Esophagus muscularis mucosa (tissue), 4 donors: ENCODE measurements around the gene MRPL30. TPM values are rescaled to one million over a fixed set of nuclear protein-coding genes. Genes with fewer than 3 reads are reported as not detected.

ENCODE experiments used
- DNase-seq: peaks from one replicate; pipeline ENCODE4 v3.0.0-alpha.2; 2017; ENCODE audit errors: extremely low spot score
- H3K27ac ChIP-seq, 4 donors: fragments of 200-600 bp; sonication (generic); replicated peaks in 1 of 4; 1 replicate in 3 of 4; 2 replicates in 1 of 4; pipeline ENCODE4 v1.5.1; 2016 to 2019; ENCODE audit warnings: mild to moderate bottlenecking in 1 of 4
- H3K27me3 ChIP-seq, 4 donors: fragments of 200-600 bp; sonication (generic); one replicate each; pipeline versions ENCODE4 v1.5.1 to v1.6.0; 2016 to 2019
- H3K36me3 ChIP-seq, 4 donors: fragments of 200-600 bp; sonication (generic); one replicate each; pipeline ENCODE4 v1.5.1; 2016 to 2019
- H3K4me1 ChIP-seq, 4 donors: fragments of 200-600 bp; sonication (generic); one replicate each; pipeline ENCODE4 v1.5.1; 2016 to 2019
- H3K4me3 ChIP-seq, 4 donors: fragments of 200-600 bp; sonication (generic); 1 replicate in 2 of 4; 2 replicates in 2 of 4; pipeline ENCODE4 v1.5.1; 2016 to 2019; ENCODE audit warnings: mild to moderate bottlenecking in 4 of 4, moderate library complexity in 1 of 4
- H3K9me3 ChIP-seq, 4 donors: fragments of 200-600 bp; sonication (generic); 1 replicate in 3 of 4; 2 replicates in 1 of 4; pipeline ENCODE4 v1.5.1; 2016 to 2019
- CTCF ChIP-seq, 3 experiments: fragments of 200-600 bp in 2 of 3; fragments of 450-650 bp in 1 of 3; sonication (generic) in 2 of 3; IDR thresholded peaks; one replicate each; pipeline ENCODE4 v1.5.1; 2017 to 2019; ENCODE audit warnings: antibody characterized with exemption in 3 of 3, mild to moderate bottlenecking in 2 of 3, moderate library complexity in 1 of 3
- EP300 ChIP-seq: sonication (generic); formaldehyde crosslinking; IDR thresholded peaks from one replicate; pipeline ENCODE4 v1.6.1; 2017; ENCODE audit warnings: antibody characterized with exemption
- POLR2A ChIP-seq: fragments of 450-650 bp; IDR thresholded peaks from one replicate; pipeline ENCODE4 v1.6.1; 2017; ENCODE audit warnings: antibody characterized with exemption, moderate library complexity, mild to moderate bottlenecking, low read depth
- POLR2AphosphoS5 ChIP-seq, 2 donors: sonication (generic); formaldehyde crosslinking; IDR thresholded peaks; one replicate each; pipeline ENCODE4 v1.6.1; 2017; ENCODE audit warnings: antibody characterized with exemption in 2 of 2
- WGBS: methylation state at CpG from one replicate; pipeline ENCODE4 v1.1.5; 2018; 5-methylcytosine and 5-hydroxymethylcytosine counted together
- intact Hi-C: fragments of 100-400 bp; cut with DNase I; formaldehyde crosslinking; loops from one replicate; pipeline ENCODE4 v1.15.1; 2023
- total RNA-seq, 4 donors: library from RNA; depleted of rRNA; stranded (reverse); fragments of >200 nt; gene quantifications; one replicate each; pipeline versions ENCODE4 v1.1.0 to v1.2.1, GENCODE V29; 2016

MRPL30 gene
- total RNA-seq, 4 donors from 2014 or later = 20.6 to 23.8 (median 21.6) TPM

GRCh38 chr2:99166218-99166617, 14.8 kb upstream of the MRPL30 start:
- H3K4me3 ChIP-seq = no peak overlapping the region
- 92% methylated on average over 5 of the region's 5 CpGs for whole genome bisulfite sequencing
- no peaks in the 10 kb centered on the region for H3K9me3 ChIP-seq
- TF ChIP-seq CTCF (IDR thresholded peaks at IDR 0.05) (no peak), POLR2AphosphoS5 (IDR thresholded peaks at IDR 0.05) (no peak), POLR2A (no peak), EP300 (no peak)
- no peak for DNase-seq
- intact Hi-C loops = no loop called here
- H3K4me1 ChIP-seq = no peaks in the 10 kb centered on the region
- no peaks in the 10 kb centered on the region for H3K27me3 ChIP-seq
- H3K36me3 ChIP-seq = peaks cover 12 to 89% (median 55%) of the 10 kb centered on the region in 4 donors
- no peak overlapping the region for H3K27ac ChIP-seq

- H3K36me3 ChIP-seq = peaks cover 12 to 81% (median 64%) of the 10 kb centered on the region in 4 donors
- no peak for DNase-seq
- H3K4me1 ChIP-seq = no peaks in the 10 kb centered on the region
- intact Hi-C loops = no loop called here
- no peaks in the 10 kb centered on the region for H3K9me3 ChIP-seq
- 89% methylated on average over 1 of the region's 1 CpG for WGBS
- TF ChIP-seq POLR2AphosphoS5 (IDR thresholded peaks at IDR 0.05) (no peak), POLR2A (no peak), CTCF (IDR thresholded peaks at IDR 0.05) (no peak), EP300 (no peak)
- no peak overlapping the region for H3K27ac ChIP-seq
- H3K4me3 ChIP-seq = no peak overlapping the region
- H3K27me3 ChIP-seq = no peaks in the 10 kb centered on the region
These were observed 11.4 kb upstream of the MRPL30 start for GRCh38 chr2:99169534-99169933.

GRCh38 chr2:99171377-99172140, 9.4 kb upstream of the MRPL30 start:
- H3K4me3 ChIP-seq = no peak overlapping the region
- no peak for TF ChIP-seq POLR2A
- no peak for DNase-seq
- peaks cover 12 to 67% (median 59%) of the 10 kb centered on the region in 4 donors for H3K36me3 ChIP-seq
- WGBS = 97% methylated on average over 8 of the region's 8 CpGs
- no peak overlapping the region for H3K27ac ChIP-seq
- intact Hi-C loops = no loop called here
- no peaks in the 10 kb centered on the region for H3K9me3 ChIP-seq
- no peaks in the 10 kb centered on the region for H3K27me3 ChIP-seq
- no peaks in the 10 kb centered on the region for H3K4me1 ChIP-seq

- TF ChIP-seq EP300 (no peak), POLR2A (no peak), POLR2AphosphoS5 (IDR thresholded peaks at IDR 0.05) (no peak), CTCF (IDR thresholded peaks at IDR 0.05) (no peak)
- Histone ChIP-seq H3K4me3 (peak overlapping the region; percentile 73 to 81 (median 74)), H3K4me1 (peaks cover 29 to 48% (median 40%) of the 10 kb centered on the region in 4 donors), H3K9me3 (no peaks in the 10 kb centered on the region), H3K36me3 (peaks cover 0 to 2% (median under 1%) of the 10 kb centered on the region in 4 donors), H3K27ac (peak overlapping the region; percentile 72 to 81 (median 78)), H3K27me3 (no peaks in the 10 kb centered on the region)
- intact Hi-C loops = loop anchor here (5.0 kb wide), 1 partner anchor 156 kb away; the partner anchor contains the start of genes EIF5B and TXNDC9
- 9% methylated on average over 4 of the region's 4 CpGs for WGBS
- no peak for DNase-seq
These were observed 628 bp downstream of the MRPL30 start for GRCh38 chr2:99181624-99182000.

- Histone ChIP-seq H3K4me3 (no peak overlapping the region), H3K27ac (no peak overlapping the region), H3K9me3 (no peaks in the 10 kb centered on the region), H3K27me3 (no peaks in the 10 kb centered on the region), H3K36me3 (peaks cover 0 to 13% (median 9%) of the 10 kb centered on the region in 4 donors), H3K4me1 (peaks cover 29 to 48% (median 40%) of the 10 kb centered on the region in 4 donors)
- 97% methylated on average over 3 of the region's 3 CpGs for WGBS
- TF ChIP-seq EP300 (no peak), POLR2A (no peak), CTCF (IDR thresholded peaks at IDR 0.05) (no peak), POLR2AphosphoS5 (IDR thresholded peaks at IDR 0.05) (no peak)
- DNase-seq = no peak
- intact Hi-C loops = loop anchor here (5.0 kb wide), 1 partner anchor 154 kb away; the partner anchor contains the start of genes EIF5B and TXNDC9
These were observed 2.0 kb downstream of the MRPL30 start for GRCh38 chr2:99183025-99183424.
